A549 (cell line): ENCODE data around the gene SMIM45.

Experiments
- ATAC-seq, 2 experiments: fragments of 200-7000 bp in 1 of 2; fragments of >200 bp in 1 of 2; cut with Nextera tagmentation in 1 of 2; cut with Tn5 transposase in 1 of 2; 3 replicates each; pipeline versions ENCODE4 v1.8.0 to v1.9.1; 2018 to 2020; ENCODE audit warnings: mild to moderate bottlenecking in 1 of 2, moderate library complexity in 1 of 2
- CTCF ChIA-PET: fragments of 300-600 bp; sonication (Branson Sonifier 250); formaldehyde crosslinking; extraction: SDS; loops from one replicate; lab custom pipeline; 2021; ENCODE audit warnings: antibody characterized with exemption, inconsistent platforms; lab: Yijun Ruan, JAX
- POLR2A ChIA-PET: fragments of 350-600 bp; formaldehyde crosslinking; extraction: SDS; loops from one replicate; lab custom pipeline; 2021; ENCODE audit warnings: antibody characterized with exemption, inconsistent platforms; lab: Yijun Ruan, JAX
- DNase-seq, 2 experiments: peaks; one replicate each; pipeline versions ENCODE4 v3.0.0 to v3.0.0-alpha.2; 2011 to 2016; ENCODE audit warnings: low read depth in 1 of 2, low spot score in 1 of 2
- FAIRE-seq: peaks from 2 replicates; lab custom pipeline; 2011; peaks lifted over from hg19 to GRCh38; lab: Jason Lieb, UNC
- H3K27ac ChIP-seq, 2 experiments: fragments of >200 bp; sonication (Bioruptor Twin); formaldehyde crosslinking; 3 replicates each; pipeline ENCODE4 v1.5.1; 2016 to 2017
- H3K4me1 ChIP-seq: fragments of >200 bp; sonication (Bioruptor Twin); formaldehyde crosslinking; 3 replicates; pipeline ENCODE4 v1.6.1; 2016
- H3K4me2 ChIP-seq: fragments of >200 bp; sonication (Bioruptor Twin); formaldehyde crosslinking; 3 replicates; pipeline ENCODE4 v1.6.1; 2016
- H3K4me3 ChIP-seq: fragments of >200 bp; sonication (Bioruptor Twin); formaldehyde crosslinking; 3 replicates; pipeline ENCODE4 v1.5.1; 2016
- H3K9me3 ChIP-seq: fragments of >200 bp; sonication (Bioruptor Twin); formaldehyde crosslinking; 3 replicates; pipeline ENCODE4 v1.6.1; 2016
- CBX2 ChIP-seq: fragments of 200-600 bp; sonication (generic); IDR thresholded peaks from 2 replicates; pipeline ENCODE4 v1.6.1; 2016; ENCODE audit warnings: low read depth, mild to moderate bottlenecking, borderline replicate concordance
- CHD4 ChIP-seq: fragments of 200-600 bp; sonication (generic); IDR thresholded peaks from 2 replicates; pipeline ENCODE4 v1.6.1; 2016; ENCODE audit warnings: antibody characterized with exemption, mild to moderate bottlenecking, borderline replicate concordance
- EHMT2 ChIP-seq: fragments of 200-600 bp; sonication (generic); IDR thresholded peaks from 2 replicates; pipeline ENCODE4 v1.6.1; 2016; ENCODE audit warnings: antibody characterized with exemption, low read depth, mild to moderate bottlenecking, moderate library complexity
- FOSB ChIP-seq: fragments of 250-450 bp; sonication (Bioruptor Pico); IDR thresholded peaks from 2 replicates; pipeline ENCODE4 v1.5.0; 2020; ENCODE audit warnings: mild to moderate bottlenecking, moderate library complexity
- FOSL2 ChIP-seq, 2 experiments: fragments of 450-650 bp in 1 of 2; fragments of >200 bp in 1 of 2; sonication (Bioruptor Twin) in 1 of 2; formaldehyde crosslinking; IDR thresholded peaks; 2 replicates each; pipeline versions ENCODE4 v1.5.0 to v1.6.1; 2016 to 2020; ENCODE audit warnings: mild to moderate bottlenecking in 1 of 2, moderate library complexity in 1 of 2
- HOXB5 ChIP-seq: fragments of 250-450 bp; sonication (Bioruptor Pico); IDR thresholded peaks from 2 replicates; pipeline ENCODE4 v1.5.0; 2020; ENCODE audit warnings: mild to moderate bottlenecking, moderate library complexity
- KDM1A ChIP-seq: fragments of 200-600 bp; sonication (generic); IDR thresholded peaks from 2 replicates; pipeline ENCODE4 v1.6.1; 2016; ENCODE audit warnings: low read depth, mild to moderate bottlenecking
- MAFK ChIP-seq: fragments of 450-650 bp; IDR thresholded peaks from 2 replicates; pipeline ENCODE4 v1.6.1; 2014; ENCODE audit not compliant: partially characterized antibody
- MAZ ChIP-seq: fragments of 150-350 bp; IDR thresholded peaks from 2 replicates; pipeline ENCODE4 v1.6.1; 2014; ENCODE audit warnings: antibody characterized with exemption, low read depth, low read length, borderline replicate concordance
- MYC ChIP-seq: IDR thresholded peaks from 2 replicates; pipeline ENCODE4 v1.6.1; 2012; ENCODE audit warnings: mild to moderate bottlenecking, inconsistent platforms, low read length, improper control_type of control experiment, borderline replicate concordance
- RCOR1 ChIP-seq: fragments of 150-350 bp; IDR thresholded peaks from 2 replicates; pipeline ENCODE4 v1.6.1; 2014; ENCODE audit warnings: antibody characterized with exemption, low read length, low read depth
- TFCP2L1 ChIP-seq: fragments of 250-450 bp; sonication (Bioruptor Pico); IDR thresholded peaks from 2 replicates; pipeline ENCODE4 v1.5.0; 2021; ENCODE audit warnings: mild to moderate bottlenecking
- ZC3H11A ChIP-seq: fragments of 450-650 bp; IDR thresholded peaks from 2 replicates; pipeline ENCODE4 v1.6.1; 2014; ENCODE audit warnings: antibody characterized with exemption, mild to moderate bottlenecking
- WGBS: methylation state at CpG from one replicate; pipeline ENCODE4 v1.1.6; 2017; ENCODE audit errors: missing lambda C conversion rate; 5-methylcytosine and 5-hydroxymethylcytosine counted together
- TF ChIP-seq, protein P1 (sequence below): fragments of >200 bp; sonication (Bioruptor Twin); formaldehyde crosslinking; IDR thresholded peaks from 3 replicates; pipeline ENCODE4 v1.6.1; 2016
- TF ChIP-seq, protein P2 (sequence below): fragments of >200 bp; sonication (Bioruptor Twin); formaldehyde crosslinking; IDR thresholded peaks from 2 replicates; pipeline ENCODE4 v1.6.1; 2016
- TF ChIP-seq, protein P3 (sequence below): fragments of 250-450 bp; sonication (Bioruptor Pico); IDR thresholded peaks from 2 replicates; pipeline ENCODE4 v1.5.0; 2021; ENCODE audit warnings: mild to moderate bottlenecking, moderate library complexity, borderline replicate concordance

SMIM45 gene

DNA sequence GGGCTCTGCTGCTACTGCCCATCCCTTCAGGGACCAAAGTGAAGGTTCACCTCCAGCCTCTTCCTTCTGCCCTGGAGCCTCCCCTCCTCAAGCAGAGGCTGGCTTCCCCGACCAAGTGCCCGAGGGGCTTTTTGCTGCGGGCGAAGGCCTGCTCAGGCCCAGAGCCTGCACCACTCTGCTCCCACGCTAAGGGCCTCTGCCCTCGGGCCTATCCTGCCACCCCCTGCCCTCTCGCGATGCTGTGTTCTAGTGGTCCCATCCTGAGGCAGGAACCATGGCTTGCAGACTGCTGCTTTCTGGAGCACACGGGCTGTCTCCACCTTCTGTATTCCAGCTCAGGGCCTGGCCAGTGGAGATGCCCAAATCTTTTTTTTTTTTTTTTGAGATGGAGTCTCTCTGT is 16.4 kb upstream of the SMIM45 start:
- Histone ChIP-seq H3K4me2 (no peak overlapping the region), H3K9me3 (no peaks in the 10 kb centered on the region), H3K4me3 (no peak overlapping the region), H3K27ac (no peak overlapping the region), H3K4me1 (peaks cover 4% of the 10 kb centered on the region; the same call in 1 of the 3 replicates)
- FAIRE-seq = no peak
- POLR2A ChIA-PET = interaction anchor here (1.3 kb wide), 1 partner anchor 10 kb away, joined by 3 read pairs; no protein-coding TSS in a partner anchor
- WGBS = 92% methylated on average over 6 of the region's 9 CpGs
- TF ChIP-seq, protein P1, sequence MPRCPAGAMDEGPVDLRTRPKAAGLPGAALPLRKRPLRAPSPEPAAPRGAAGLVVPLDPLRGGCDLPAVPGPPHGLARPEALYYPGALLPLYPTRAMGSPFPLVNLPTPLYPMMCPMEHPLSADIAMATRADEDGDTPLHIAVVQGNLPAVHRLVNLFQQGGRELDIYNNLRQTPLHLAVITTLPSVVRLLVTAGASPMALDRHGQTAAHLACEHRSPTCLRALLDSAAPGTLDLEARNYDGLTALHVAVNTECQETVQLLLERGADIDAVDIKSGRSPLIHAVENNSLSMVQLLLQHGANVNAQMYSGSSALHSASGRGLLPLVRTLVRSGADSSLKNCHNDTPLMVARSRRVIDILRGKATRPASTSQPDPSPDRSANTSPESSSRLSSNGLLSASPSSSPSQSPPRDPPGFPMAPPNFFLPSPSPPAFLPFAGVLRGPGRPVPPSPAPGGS = no peak
- no peak for TF ChIP-seq TFCP2L1 (CRISPR knock-in tag)
- TF ChIP-seq KDM1A = no peak
- no peak for TF ChIP-seq MAFK
- TF ChIP-seq CHD4 = no peak
- TF ChIP-seq EHMT2 = no peak
- no peak for TF ChIP-seq ZC3H11A
- ATAC-seq = no peak
- CTCF ChIA-PET = interaction anchor here (2.4 kb wide), 1 partner anchor 9 kb away, joined by 10 read pairs; the partner anchor contains the start of gene TNFRSF13C
- no peak for DNase-seq

DNA sequence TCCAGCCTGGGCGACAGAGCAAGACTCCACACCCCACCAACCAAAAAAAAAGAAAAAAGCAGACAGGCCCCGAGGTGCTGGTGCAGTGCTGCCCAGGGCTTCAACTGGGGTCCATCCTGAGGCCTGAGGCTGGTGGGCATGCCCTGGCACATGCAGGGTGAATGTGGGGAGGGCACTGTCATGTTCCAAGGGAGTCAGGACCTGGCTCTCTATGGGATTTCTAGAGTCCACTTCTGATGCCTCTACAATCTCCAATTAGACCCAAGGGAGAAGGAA is 15.1 kb upstream of the SMIM45 start:
- Histone ChIP-seq H3K9me3 (no peaks in the 10 kb centered on the region), H3K4me3 (no peak overlapping the region), H3K4me1 (peaks cover 8% of the 10 kb centered on the region; the same call in 1 of the 3 replicates), H3K27ac (no peak overlapping the region), H3K4me2 (no peak overlapping the region)
- ChIA-PET CTCF (interaction anchor here (2.4 to 6.2 kb wide), 2 partner anchors 10 to 238 kb away, joined by 10 to 81 read pairs; partner anchors contain the start of genes MEI1 and TNFRSF13C), POLR2A (no interaction called here)
- ATAC-seq = no peak
- FAIRE-seq = no peak
- DNase-seq = no peak
- WGBS = 96% methylated on average over 2 of the region's 2 CpGs
- no peak for TF ChIP-seq MYC
- no peak for TF ChIP-seq FOSB (CRISPR knock-in tag)
- no peak for TF ChIP-seq HOXB5
- no peak for TF ChIP-seq MAFK
- TF ChIP-seq, protein P2, sequence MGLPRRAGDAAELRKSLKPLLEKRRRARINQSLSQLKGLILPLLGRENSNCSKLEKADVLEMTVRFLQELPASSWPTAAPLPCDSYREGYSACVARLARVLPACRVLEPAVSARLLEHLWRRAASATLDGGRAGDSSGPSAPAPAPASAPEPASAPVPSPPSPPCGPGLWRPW = no peak
- TF ChIP-seq, protein P3, sequence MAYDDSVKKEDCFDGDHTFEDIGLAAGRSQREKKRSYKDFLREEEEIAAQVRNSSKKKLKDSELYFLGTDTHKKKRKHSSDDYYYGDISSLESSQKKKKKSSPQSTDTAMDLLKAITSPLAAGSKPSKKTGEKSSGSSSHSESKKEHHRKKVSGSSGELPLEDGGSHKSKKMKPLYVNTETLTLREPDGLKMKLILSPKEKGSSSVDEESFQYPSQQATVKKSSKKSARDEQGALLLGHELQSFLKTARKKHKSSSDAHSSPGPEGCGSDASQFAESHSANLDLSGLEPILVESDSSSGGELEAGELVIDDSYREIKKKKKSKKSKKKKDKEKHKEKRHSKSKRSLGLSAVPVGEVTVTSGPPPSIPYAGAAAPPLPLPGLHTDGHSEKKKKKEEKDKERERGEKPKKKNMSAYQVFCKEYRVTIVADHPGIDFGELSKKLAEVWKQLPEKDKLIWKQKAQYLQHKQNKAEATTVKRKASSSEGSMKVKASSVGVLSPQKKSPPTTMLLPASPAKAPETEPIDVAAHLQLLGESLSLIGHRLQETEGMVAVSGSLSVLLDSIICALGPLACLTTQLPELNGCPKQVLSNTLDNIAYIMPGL = no peak
- TF ChIP-seq RCOR1 = no peak
- no peak for TF ChIP-seq MAZ
- TF ChIP-seq, all 56 proteins: peak for 0

- no peak overlapping the region for H3K4me3 ChIP-seq
- ChIA-PET CTCF (interaction anchor here (0.8 to 6.2 kb wide), 31 partner anchors 12 to 351 kb away, joined by 3 to 81 read pairs (median 5); partner anchors contain the start of genes MEI1, PMM1, SMIM45 and TNFRSF13C), POLR2A (no interaction called here)
- peak overlapping the region in 1 of 2 experiments; percentile 49; a peak in 2 of 6 replicates for H3K27ac ChIP-seq
- H3K9me3 ChIP-seq = no peaks in the 10 kb centered on the region
- TF ChIP-seq CBX2 (no peak), FOSL2 (IDR thresholded peaks at IDR 0.05) (no peak), FOSL2 (CRISPR knock-in tag; IDR thresholded peaks at IDR 0.05) (no peak)
- DNase-seq = peak in 1 of 2 experiments; percentile 67
- peak; percentile 41 to 58; a peak in 4 of 6 replicates for ATAC-seq
- peaks cover 10% of the 10 kb centered on the region; the same call in 1 of the 3 replicates for H3K4me1 ChIP-seq
- no peak overlapping the region for H3K4me2 ChIP-seq
- WGBS = 67% methylated on average over 13 of the region's 13 CpGs
- no peak for FAIRE-seq
Measured at GRCh38 chr22:41939981-41940831, 11.7 kb upstream of the SMIM45 start.
